Measurements from ENCODE around the gene PRKAR2A. TPM values are rescaled to one million over a fixed set of nuclear protein-coding genes. Genes with fewer than 3 reads are reported as not detected.

PRKAR2A gene
- total and polyA plus RNA-seq, 9 of the 15 experiments (the other 6 are each of a cell fraction or from before 2014, with no cell fraction given): 15.9 to 84.5 (median 37.6) TPM

DNA sequence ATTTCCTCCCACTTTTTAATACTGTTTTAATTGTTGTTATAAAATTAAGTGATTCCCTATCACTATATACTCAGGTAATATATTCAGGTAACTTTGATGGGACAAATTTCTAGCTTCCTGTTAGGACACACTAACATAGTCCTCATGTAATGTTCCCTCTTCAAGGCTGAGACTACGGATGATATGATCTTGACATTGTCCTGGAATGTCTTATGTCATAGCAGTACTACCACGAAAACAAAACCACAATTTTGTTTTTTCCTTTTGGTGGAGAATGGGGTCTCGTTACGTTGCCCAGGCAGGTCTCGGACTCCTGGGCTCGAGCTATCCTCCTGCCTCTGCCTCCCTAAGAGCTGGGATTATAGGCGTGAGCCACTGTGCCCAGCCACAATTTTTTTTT, 103.9 kb downstream of the PRKAR2A start (continued):
- TF ChIP-seq, protein P1, sequence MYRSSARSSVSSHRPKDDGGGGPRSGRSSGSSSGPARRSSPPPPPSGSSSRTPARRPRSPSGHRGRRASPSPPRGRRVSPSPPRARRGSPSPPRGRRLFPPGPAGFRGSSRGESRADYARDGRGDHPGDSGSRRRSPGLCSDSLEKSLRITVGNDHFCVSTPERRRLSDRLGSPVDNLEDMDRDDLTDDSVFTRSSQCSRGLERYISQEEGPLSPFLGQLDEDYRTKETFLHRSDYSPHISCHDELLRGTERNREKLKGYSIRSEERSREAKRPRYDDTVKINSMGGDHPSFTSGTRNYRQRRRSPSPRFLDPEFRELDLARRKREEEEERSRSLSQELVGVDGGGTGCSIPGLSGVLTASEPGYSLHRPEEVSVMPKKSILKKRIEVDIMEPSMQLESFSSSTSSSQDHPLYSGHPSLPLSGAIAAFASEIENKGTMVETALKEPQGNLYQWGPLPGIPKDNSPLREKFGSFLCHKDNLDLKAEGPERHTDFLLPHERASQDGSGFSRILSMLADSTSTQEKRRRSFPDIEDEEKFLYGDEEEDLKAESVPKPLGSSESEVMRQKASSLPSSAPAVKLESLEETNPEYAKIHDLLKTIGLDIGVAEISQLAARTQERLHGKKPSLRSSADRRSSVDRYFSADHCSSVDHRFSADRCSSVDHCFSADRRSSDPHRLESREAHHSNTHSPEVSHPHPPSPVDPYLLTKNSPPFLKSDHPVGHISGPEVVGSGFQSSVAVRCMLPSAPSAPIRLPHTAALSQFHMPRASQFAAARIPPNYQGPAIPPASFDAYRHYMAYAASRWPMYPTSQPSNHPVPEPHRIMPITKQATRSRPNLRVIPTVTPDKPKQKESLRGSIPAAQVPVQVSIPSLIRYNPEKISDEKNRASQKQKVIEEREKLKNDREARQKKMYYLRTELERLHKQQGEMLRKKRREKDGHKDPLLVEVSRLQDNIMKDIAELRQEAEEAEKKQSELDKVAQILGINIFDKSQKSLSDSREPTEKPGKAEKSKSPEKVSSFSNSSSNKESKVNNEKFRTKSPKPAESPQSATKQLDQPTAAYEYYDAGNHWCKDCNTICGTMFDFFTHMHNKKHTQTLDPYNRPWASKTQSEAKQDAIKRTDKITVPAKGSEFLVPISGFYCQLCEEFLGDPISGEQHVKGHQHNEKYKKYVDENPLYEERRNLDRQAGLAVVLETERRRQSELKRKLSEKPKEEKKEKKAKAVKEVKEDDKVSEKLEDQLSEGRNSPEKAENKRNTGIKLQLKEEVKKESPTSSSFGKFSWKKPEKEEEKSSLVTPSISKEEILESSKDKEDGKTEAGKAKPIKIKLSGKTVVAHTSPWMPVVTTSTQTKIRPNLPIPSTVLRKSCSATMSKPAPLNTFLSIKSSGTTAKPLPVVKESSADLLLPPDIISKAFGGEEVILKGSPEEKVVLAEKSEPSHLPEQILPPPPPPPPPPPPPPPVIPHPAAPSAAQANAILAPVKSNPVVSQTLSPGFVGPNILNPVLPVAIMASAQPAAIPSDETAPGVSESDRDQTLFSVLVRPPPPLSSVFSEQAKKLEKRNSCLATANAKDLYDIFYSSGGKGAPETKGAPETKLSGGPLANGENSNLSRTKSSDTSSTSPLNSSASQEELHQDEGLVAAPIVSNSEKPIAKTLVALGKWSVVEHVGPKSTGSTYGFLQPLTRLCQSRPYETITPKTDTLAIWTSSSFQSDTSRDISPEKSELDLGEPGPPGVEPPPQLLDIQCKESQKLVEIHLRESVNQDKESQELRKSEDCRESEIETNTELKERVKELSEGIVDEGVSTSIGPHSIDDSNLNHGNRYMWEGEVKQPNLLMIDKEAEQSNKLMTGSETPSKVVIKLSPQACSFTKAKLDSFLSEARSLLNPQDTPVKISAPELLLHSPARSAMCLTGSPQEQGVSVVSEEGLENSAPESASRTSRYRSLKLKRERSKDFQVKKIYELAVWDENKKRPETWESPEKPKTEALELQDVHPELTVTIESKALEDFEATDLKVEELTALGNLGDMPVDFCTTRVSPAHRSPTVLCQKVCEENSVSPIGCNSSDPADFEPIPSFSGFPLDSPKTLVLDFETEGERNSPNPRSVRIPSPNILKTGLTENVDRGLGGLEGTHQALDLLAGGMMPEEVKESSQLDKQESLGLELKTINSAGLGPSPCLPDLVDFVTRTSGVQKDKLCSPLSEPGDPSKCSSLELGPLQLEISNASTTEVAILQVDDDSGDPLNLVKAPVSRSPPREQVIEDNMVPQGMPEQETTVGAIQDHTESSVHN (IDR thresholded peaks at IDR 0.05; ENCODE audit: borderline replicate concordance in 1 of 2, low read depth in 1 of 2): no peak
- TF ChIP-seq POLR2G (IDR thresholded peaks at IDR 0.05; ENCODE audit: low read depth, low read length) (no peak), ZNF12 (CRISPR knock-in tag; IDR thresholded peaks at IDR 0.05) (no peak), PPARD (CRISPR knock-in tag; IDR thresholded peaks at IDR 0.05) (no peak), KDM5B (IDR thresholded peaks at IDR 0.05; ENCODE audit: insufficient replicate concordance, low read depth, low read length) (no peak), ETS2 (tag; IDR thresholded peaks at IDR 0.05; ENCODE audit: borderline replicate concordance, poor library complexity, severe bottlenecking) (no peak), ELF2 (CRISPR knock-in tag; IDR thresholded peaks at IDR 0.05) (no peak), BCOR (IDR thresholded peaks at IDR 0.05) (no peak), NFIX (CRISPR knock-in tag; IDR thresholded peaks at IDR 0.05; ENCODE audit: low read depth) (no peak), ZFP1 (CRISPR knock-in tag; IDR thresholded peaks at IDR 0.05) (no peak)
- TF ChIP-seq, protein P2, sequence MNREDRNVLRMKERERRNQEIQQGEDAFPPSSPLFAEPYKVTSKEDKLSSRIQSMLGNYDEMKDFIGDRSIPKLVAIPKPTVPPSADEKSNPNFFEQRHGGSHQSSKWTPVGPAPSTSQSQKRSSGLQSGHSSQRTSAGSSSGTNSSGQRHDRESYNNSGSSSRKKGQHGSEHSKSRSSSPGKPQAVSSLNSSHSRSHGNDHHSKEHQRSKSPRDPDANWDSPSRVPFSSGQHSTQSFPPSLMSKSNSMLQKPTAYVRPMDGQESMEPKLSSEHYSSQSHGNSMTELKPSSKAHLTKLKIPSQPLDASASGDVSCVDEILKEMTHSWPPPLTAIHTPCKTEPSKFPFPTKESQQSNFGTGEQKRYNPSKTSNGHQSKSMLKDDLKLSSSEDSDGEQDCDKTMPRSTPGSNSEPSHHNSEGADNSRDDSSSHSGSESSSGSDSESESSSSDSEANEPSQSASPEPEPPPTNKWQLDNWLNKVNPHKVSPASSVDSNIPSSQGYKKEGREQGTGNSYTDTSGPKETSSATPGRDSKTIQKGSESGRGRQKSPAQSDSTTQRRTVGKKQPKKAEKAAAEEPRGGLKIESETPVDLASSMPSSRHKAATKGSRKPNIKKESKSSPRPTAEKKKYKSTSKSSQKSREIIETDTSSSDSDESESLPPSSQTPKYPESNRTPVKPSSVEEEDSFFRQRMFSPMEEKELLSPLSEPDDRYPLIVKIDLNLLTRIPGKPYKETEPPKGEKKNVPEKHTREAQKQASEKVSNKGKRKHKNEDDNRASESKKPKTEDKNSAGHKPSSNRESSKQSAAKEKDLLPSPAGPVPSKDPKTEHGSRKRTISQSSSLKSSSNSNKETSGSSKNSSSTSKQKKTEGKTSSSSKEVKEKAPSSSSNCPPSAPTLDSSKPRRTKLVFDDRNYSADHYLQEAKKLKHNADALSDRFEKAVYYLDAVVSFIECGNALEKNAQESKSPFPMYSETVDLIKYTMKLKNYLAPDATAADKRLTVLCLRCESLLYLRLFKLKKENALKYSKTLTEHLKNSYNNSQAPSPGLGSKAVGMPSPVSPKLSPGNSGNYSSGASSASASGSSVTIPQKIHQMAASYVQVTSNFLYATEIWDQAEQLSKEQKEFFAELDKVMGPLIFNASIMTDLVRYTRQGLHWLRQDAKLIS (CRISPR knock-in tag; IDR thresholded peaks at IDR 0.05): no peak
- TF ChIP-seq, protein P3, sequence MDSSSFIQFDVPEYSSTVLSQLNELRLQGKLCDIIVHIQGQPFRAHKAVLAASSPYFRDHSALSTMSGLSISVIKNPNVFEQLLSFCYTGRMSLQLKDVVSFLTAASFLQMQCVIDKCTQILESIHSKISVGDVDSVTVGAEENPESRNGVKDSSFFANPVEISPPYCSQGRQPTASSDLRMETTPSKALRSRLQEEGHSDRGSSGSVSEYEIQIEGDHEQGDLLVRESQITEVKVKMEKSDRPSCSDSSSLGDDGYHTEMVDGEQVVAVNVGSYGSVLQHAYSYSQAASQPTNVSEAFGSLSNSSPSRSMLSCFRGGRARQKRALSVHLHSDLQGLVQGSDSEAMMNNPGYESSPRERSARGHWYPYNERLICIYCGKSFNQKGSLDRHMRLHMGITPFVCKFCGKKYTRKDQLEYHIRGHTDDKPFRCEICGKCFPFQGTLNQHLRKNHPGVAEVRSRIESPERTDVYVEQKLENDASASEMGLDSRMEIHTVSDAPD (CRISPR knock-in tag; IDR thresholded peaks at IDR 0.05): no peak
- TF ChIP-seq, protein P4, sequence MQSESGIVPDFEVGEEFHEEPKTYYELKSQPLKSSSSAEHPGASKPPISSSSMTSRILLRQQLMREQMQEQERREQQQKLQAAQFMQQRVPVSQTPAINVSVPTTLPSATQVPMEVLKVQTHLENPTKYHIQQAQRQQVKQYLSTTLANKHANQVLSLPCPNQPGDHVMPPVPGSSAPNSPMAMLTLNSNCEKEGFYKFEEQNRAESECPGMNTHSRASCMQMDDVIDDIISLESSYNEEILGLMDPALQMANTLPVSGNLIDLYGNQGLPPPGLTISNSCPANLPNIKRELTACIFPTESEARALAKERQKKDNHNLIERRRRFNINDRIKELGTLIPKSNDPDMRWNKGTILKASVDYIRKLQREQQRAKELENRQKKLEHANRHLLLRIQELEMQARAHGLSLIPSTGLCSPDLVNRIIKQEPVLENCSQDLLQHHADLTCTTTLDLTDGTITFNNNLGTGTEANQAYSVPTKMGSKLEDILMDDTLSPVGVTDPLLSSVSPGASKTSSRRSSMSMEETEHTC (IDR thresholded peaks at IDR 0.05): no peak

Measured in K562 (cell line).